NB4 (cell line): Measurements from ENCODE around the gene CTAG1A.

Experiments
- CTCF ChIP-seq: IDR thresholded peaks from one replicate; pipeline ENCODE4 v1.5.1; 2012; ENCODE audit warnings: low read depth, low read length
- MYC ChIP-seq: IDR thresholded peaks from 2 replicates; pipeline ENCODE4 v1.6.1; 2011; ENCODE audit warnings: low read depth, low read length
- POLR2A ChIP-seq: IDR thresholded peaks from 2 replicates; pipeline ENCODE4 v1.6.1; 2011; ENCODE audit warnings: mild to moderate bottlenecking; ENCODE audit not compliant: insufficient read length; ENCODE audit errors: extremely low read depth

GRCh38 chrX:154599531-154599930 lies 14.6 kb downstream of the CTAG1A start:
- TF ChIP-seq MYC (no peak), CTCF (no peak), POLR2A (no peak)
